ENCODE data around the gene IFNL1.

The IFNL1 gene

GRCh38 chr19:39296906-39297305 is 699 bp downstream of the IFNL1 start:
- no peak for DNase-seq
- TF ChIP-seq POLR2A (IDR thresholded peaks at IDR 0.05; ENCODE audit: low read length) (no peak), GATA1 (IDR thresholded peaks at IDR 0.05; ENCODE audit: low read depth, low read length) (no peak)

DNA sequence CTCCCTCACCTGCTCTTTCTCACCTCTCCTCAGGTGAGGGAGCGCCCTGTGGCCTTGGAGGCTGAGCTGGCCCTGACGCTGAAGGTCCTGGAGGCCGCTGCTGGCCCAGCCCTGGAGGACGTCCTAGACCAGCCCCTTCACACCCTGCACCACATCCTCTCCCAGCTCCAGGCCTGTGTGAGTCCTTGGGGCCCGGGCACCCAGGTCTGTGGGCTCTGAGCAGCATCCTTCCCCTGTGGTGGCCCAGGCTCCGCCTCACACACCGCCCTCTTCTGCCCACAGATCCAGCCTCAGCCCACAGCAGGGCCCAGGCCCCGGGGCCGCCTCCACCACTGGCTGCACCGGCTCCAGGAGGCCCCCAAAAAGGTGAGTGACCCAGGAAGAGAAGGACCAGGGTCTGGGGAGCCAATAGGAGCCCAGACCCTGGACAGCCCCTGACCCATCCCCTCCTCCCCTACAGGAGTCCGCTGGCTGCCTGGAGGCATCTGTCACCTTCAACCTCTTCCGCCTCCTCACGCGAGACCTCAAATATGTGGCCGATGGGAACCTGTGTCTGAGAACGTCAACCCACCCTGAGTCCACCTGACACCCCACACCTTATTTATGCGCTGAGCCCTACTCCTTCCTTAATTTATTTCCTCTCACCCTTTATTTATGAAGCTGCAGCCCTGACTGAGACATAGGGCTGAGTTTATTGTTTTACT is 1.9 kb downstream of the IFNL1 start:
- DNase-seq, result no peak

GRCh38 chr19:39299404-39299803 is 3.2 kb downstream of the IFNL1 start:
- no peak for TF ChIP-seq GATA1 (IDR thresholded peaks at IDR 0.05; ENCODE audit: low read depth, low read length)
- no peak for DNase-seq

More for the DNA sequence above, 1.9 kb downstream of the IFNL1 start:
- TF ChIP-seq POLR2A (IDR thresholded peaks at IDR 0.05; ENCODE audit: low read length), result no peak
- TF ChIP-seq GATA1 (IDR thresholded peaks at IDR 0.05; ENCODE audit: low read depth, low read length), result no peak

- TF ChIP-seq POLR2A (IDR thresholded peaks at IDR 0.05; ENCODE audit: low read length) (no peak), GATA1 (IDR thresholded peaks at IDR 0.05; ENCODE audit: low read depth, low read length) (no peak)
- DNase-seq, result no peak
Observed at GRCh38 chr19:39299832-39300231, 3.6 kb downstream of the IFNL1 start.

DNA sequence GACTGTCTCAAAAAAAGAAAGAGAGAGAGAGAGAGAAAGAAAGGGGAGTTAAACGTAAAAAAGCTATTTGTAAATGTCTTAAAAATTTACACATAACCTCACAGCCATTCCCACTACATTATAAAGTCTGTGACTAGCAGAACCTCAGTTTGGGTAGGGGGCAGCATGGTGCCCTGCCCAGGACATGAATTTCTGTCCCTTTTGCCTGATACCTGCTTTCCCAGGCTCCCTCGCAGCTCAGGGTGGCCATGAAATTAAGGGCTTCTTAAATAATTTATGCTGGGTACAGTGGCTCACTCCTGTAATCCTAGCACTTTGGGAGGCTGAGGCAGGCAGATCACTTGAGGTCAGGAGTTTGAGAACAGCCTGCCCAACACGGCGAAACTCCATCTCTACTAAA is 4.8 kb downstream of the IFNL1 start:
- TF ChIP-seq GATA1 (IDR thresholded peaks at IDR 0.05; ENCODE audit: low read depth, low read length) (no peak), POLR2A (IDR thresholded peaks at IDR 0.05; ENCODE audit: low read length) (no peak)

GRCh38 chr19:39301562-39301961 is 5.4 kb downstream of the IFNL1 start:
- TF ChIP-seq GATA1 (IDR thresholded peaks at IDR 0.05; ENCODE audit: low read depth, low read length) (no peak), POLR2A (IDR thresholded peaks at IDR 0.05; ENCODE audit: low read length) (no peak)
- DNase-seq, result no peak

More for the DNA sequence above, 4.8 kb downstream of the IFNL1 start:
- no peak for DNase-seq

DNA sequence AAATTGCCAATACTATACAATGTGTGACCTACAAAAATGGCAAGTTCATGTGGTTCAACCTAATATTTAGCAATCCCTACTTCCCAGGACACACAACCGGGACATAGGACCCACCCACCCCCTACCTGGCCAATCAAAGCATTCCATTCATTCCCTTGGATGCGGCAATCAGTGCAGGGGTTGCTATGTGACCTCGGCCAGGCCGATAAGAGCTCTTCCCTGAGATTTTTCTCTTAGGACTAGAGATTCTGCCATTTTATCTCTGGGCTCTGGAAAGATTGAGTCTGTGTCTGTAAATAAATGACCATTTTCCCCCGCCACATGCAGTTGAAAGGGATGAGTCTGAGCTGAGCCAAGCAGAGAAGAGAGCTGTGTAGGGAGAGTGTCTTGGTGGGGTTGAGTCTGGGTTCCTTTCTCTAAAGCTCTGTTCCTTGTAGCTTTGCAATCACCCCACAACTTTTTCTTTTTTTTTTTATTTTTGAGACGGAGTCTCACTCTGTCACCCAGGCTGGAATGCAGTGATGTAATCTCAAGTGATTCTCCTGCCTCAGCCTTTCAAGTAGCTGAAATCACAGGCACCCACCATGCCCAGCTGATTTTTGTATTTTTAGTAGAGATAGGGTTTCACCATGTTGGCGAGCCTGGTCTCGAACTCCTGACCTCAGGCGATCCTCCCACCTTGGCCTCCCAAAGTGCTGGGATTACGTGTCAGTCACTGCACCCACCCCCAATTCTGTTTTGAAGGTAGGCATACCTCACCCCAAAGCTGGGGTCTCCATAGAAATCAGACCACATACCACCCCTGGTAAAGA is 7.4 kb downstream of the IFNL1 start:
- no peak for TF ChIP-seq POLR2A (IDR thresholded peaks at IDR 0.05; ENCODE audit: low read length)
- TF ChIP-seq GATA1 (IDR thresholded peaks at IDR 0.05; ENCODE audit: low read depth, low read length), result no peak
- no peak for DNase-seq

DNA sequence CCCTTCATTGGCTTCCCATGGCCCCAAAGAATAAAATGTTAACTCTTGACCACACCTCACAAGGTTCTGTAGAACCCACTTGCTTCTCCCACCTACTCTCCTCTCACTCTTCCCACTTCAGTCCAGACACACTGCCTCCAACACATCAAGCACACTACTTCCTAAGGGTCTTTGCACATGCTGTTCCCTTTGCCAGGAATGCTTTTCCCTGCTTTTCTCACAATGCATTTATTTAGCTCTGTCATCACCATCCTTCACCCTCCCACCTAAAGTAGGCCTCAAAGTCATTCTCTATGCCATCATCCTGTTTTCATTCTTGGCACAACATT is 7.9 kb downstream of the IFNL1 start:
- no peak for DNase-seq
- no peak for TF ChIP-seq GATA1 (IDR thresholded peaks at IDR 0.05; ENCODE audit: low read depth, low read length)
- no peak for TF ChIP-seq POLR2A (IDR thresholded peaks at IDR 0.05; ENCODE audit: low read length)

DNA sequence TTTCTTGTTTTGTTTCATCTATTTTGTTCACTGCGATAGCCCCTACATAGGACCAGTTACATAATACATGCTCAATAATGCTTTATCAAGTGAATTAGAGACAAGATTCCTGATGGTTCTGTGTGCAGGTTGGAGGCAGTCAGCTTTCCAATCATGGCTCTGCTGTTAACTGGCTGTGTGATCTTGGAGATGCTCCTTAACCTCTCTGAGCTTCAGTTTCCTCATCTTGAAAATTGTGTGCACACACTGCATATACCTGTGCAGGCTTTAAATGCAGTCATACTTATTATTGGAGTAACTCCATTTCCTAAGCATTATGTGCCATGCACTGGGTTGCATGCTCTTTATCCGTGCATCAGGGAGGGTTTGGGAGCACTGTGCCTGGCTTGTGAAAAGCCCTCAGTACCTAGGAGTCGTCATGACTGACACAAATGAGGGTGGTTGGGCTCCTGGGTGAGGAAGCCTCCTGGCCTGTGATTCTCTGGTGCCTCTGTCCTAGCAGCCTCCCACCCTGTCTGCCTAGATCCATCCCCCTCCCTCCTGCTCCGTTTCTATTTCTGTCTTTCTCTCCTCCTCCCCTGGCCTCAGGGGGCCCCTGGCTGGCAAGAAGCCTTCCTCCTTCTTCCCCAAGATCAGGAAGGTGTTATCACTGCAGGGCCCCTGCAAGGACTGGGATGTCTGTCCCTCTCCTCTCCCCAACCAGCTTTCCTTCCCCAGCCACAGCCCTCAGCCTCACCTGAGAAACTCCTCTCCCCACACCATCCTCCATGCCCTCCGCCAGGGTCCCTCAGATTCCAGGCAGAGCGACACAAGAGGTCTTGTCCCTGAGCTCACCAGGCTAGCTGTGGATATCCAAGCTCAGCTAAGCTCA is 8.7 kb downstream of the IFNL1 start:
- TF ChIP-seq GATA1 (IDR thresholded peaks at IDR 0.05; ENCODE audit: low read depth, low read length) (no peak), POLR2A (IDR thresholded peaks at IDR 0.05; ENCODE audit: low read length) (no peak)
- DNase-seq, result no peak

- no peak for TF ChIP-seq POLR2A (IDR thresholded peaks at IDR 0.05; ENCODE audit: low read length)
- no peak for DNase-seq
Observed at GRCh38 chr19:39306075-39306474, 9.9 kb downstream of the IFNL1 start.

DNA sequence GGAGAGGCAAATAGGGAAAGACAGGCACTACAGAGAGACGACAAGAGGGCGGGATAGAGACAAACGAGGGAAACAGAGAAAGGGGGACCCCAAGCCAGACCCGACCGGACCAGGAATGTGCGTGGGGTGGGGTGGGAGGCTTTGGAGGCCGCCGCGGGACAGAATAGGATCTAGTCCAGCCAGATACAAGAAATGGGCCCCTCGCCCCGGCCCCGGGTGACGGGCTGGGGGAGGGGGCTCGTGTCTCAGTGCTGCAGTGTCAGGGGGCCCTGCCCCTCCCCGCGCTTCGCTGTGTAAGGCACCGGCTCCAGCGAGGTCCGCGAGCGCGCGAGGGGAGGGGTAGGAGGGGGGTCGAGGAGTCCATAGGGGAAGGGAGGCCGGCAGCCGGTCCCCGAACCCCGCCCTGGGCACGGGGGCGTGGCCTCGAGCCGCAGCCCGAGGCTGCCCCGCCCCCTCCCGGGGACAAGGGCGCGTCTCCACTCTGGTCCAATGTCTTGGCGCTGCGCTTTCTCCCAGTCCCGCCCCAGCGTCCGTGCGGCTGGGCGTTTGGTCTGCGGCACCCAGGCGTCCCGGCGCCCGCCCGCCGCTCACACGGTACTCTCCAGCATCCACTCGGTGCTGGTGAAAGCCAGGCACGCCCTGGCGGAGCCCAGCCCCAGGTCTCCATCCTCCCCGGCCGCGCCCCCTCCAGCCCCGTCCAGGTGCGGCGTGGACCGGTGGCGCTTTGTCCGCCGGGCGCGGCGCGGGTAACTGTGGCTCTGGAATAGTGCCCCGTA is 11.0 kb downstream of the IFNL1 start:
- TF ChIP-seq GATA1 (IDR thresholded peaks at IDR 0.05; ENCODE audit: low read depth, low read length) (no peak), POLR2A (IDR thresholded peaks at IDR 0.05; ENCODE audit: low read length) (no peak)
- peak; percentile 72 to 79 for DNase-seq

GRCh38 chr19:39307822-39308530 is 11.8 kb downstream of the IFNL1 start:
- TF ChIP-seq GATA1 (IDR thresholded peaks at IDR 0.05; ENCODE audit: low read depth, low read length), result no peak
- TF ChIP-seq POLR2A (IDR thresholded peaks at IDR 0.05; ENCODE audit: low read length), result no peak
- peak in 1 of 2 experiments; percentile 33 for DNase-seq
